Thoracic aorta (tissue), 2 donors: ENCODE results near the gene ATPAF1. TPM values are rescaled to one million over a fixed set of nuclear protein-coding genes. Genes with fewer than 3 reads are reported as not detected.

Source experiments
- ATAC-seq: fragments of 150-250 bp; one replicate; pipeline ENCODE4 v1.8.0; 2017; ENCODE audit warnings: low read depth; ENCODE audit not compliant: insufficient number of reproducible peaks, low FRiP score
- DNase-seq: peaks from one replicate; pipeline ENCODE4 v3.0.0-alpha.2; 2020; ENCODE audit warnings: low spot score
- H3K27ac ChIP-seq, 2 donors: fragments of 200-600 bp; sonication (generic); 1 replicate in 1 of 2; 2 replicates in 1 of 2; pipeline ENCODE4 v1.5.1; 2016; ENCODE audit warnings: mild to moderate bottlenecking in 2 of 2, moderate library complexity in 2 of 2
- H3K27me3 ChIP-seq: fragments of 200-600 bp; sonication (generic); replicated peaks from 2 replicates; pipeline ENCODE4 v1.6.0; 2016; ENCODE audit warnings: mild to moderate bottlenecking; ENCODE audit not compliant: insufficient read depth
- H3K36me3 ChIP-seq: fragments of 200-600 bp; sonication (generic); one replicate; pipeline ENCODE4 v1.5.1; 2016
- H3K4me1 ChIP-seq, 2 donors: fragments of 200-600 bp; sonication (generic); 1 replicate in 1 of 2; 2 replicates in 1 of 2; pipeline versions ENCODE4 v1.5.1 to v1.6.0; 2016; ENCODE audit warnings: low read depth in 2 of 2, mild to moderate bottlenecking in 1 of 2; ENCODE audit not compliant: control insufficient read depth in 1 of 2
- H3K4me3 ChIP-seq: fragments of 200-600 bp; sonication (generic); 2 replicates; pipeline ENCODE4 v1.5.1; 2016; ENCODE audit warnings: mild to moderate bottlenecking
- H3K9me3 ChIP-seq: fragments of 200-600 bp; sonication (generic); 2 replicates; pipeline ENCODE4 v1.5.1; 2016
- CTCF ChIP-seq: fragments of 200-600 bp; sonication (generic); IDR thresholded peaks from one replicate; pipeline ENCODE4 v1.5.1; 2019; ENCODE audit warnings: antibody characterized with exemption
- total RNA-seq, 2 donors: library from RNA; depleted of rRNA; stranded (reverse); fragments of >200 nt; gene quantifications; one replicate each; pipeline versions ENCODE4 v1.1.0 to v1.2.3, GENCODE V29; 2016

ATPAF1 gene
- total RNA-seq, 2 donors from 2014 or later = 38.5 to 55.6 TPM

- Histone ChIP-seq H3K27me3 (no peaks in the 10 kb centered on the region), H3K4me1 (peaks cover 0 to 6% of the 10 kb centered on the region in 2 donors), H3K27ac (no peak overlapping the region), H3K36me3 (peaks cover 71% of the 10 kb centered on the region), H3K4me3 (no peak overlapping the region), H3K9me3 (no peaks in the 10 kb centered on the region)
- TF ChIP-seq CTCF = no peak
- ATAC-seq = no peak
- no peak for DNase-seq
Observed at GRCh38 chr1:46583494-46583893, 84.7 kb downstream of the ATPAF1 start.

- no peak overlapping the region for H3K27ac ChIP-seq
- H3K36me3 ChIP-seq = peaks cover 74% of the 10 kb centered on the region
- H3K9me3 ChIP-seq = no peaks in the 10 kb centered on the region
- no peak overlapping the region for H3K4me3 ChIP-seq
- no peaks in the 10 kb centered on the region for H3K27me3 ChIP-seq
- no peak for ATAC-seq
- TF ChIP-seq CTCF = no peak
- H3K4me1 ChIP-seq = peaks cover 0 to 6% of the 10 kb centered on the region in 2 donors
- no peak for DNase-seq
Observed at GRCh38 chr1:46582972-46583371, 85.2 kb downstream of the ATPAF1 start.

Other genes starting within 250 kb of the ATPAF1 start
- not detected for gene DMBX1, start 178.5 kb downstream of the ATPAF1 start, total RNA-seq
- not detected for gene KNCN, start 116.7 kb downstream of the ATPAF1 start, total RNA-seq
- gene MKNK1, start 64.1 kb downstream of the ATPAF1 start, total RNA-seq = 100 to 1,000 TPM in 1 of 2 donors, 10 to 100 TPM in 1; 95.9 to 118 TPM
- gene MOB3C, start 51.6 kb downstream of the ATPAF1 start, total RNA-seq = 10 to 100 TPM; 29.5 to 42.3 TPM
- gene TEX38, start 3.5 kb upstream of the ATPAF1 start, total RNA-seq = not detected
- gene EFCAB14, start 50.8 kb upstream of the ATPAF1 start, total RNA-seq = 100 to 1,000 TPM; 102 to 107 TPM
- gene CYP4B1, start 130.7 kb upstream of the ATPAF1 start, total RNA-seq = 100 to 1,000 TPM in 1 of 2 donors, 10 to 100 TPM in 1; 57.9 to 117 TPM